IMR-90 (cell line): ENCODE measurements around the gene SYNPO2. TPM values are rescaled to one million over a fixed set of nuclear protein-coding genes. Genes with fewer than 3 reads are reported as not detected.

Source experiments
- ATAC-seq: fragments of 200-7000 bp; cut with Tn5 transposase; 2 replicates; pipeline ENCODE4 v1.9.1; 2020; ENCODE audit warnings: low read depth, mild to moderate bottlenecking, moderate library complexity
- BruUV-seq: library from RNA; stranded (reverse); fragments of 400-500 nt; replicated peaks from 2 replicates; lab custom pipeline; 2021; lab: Mats Ljungman, UMichigan
- CTCF ChIA-PET: fragments of 300-600 bp; formaldehyde crosslinking; extraction: SDS; loops from one replicate; lab custom pipeline; 2021; ENCODE audit warnings: antibody characterized with exemption; lab: Yijun Ruan, JAX
- POLR2A ChIA-PET: fragments of 300-600 bp; sonication (Branson Sonifier 250); formaldehyde crosslinking; loops from one replicate; lab custom pipeline; 2022; ENCODE audit warnings: antibody characterized with exemption; ENCODE audit not compliant: unreplicated experiment; lab: Charles Lee
- DNase-seq: peaks from one replicate; pipeline ENCODE4 v3.0.0; 2013
- H2AFZ ChIP-seq: replicated peaks from 2 replicates; pipeline ENCODE3; 2013; ENCODE audit warnings: low read length, mild to moderate bottlenecking; ENCODE audit not compliant: poor library complexity
- H2AK5ac ChIP-seq: 2 replicates; pipeline ENCODE4 v1.6.1; 2013; ENCODE audit warnings: low read depth, low read length, inconsistent platforms
- H2AK9ac ChIP-seq: replicated peaks from 2 replicates; pipeline ENCODE3; 2013; ENCODE audit warnings: mild to moderate bottlenecking, low read depth, low read length, moderate library complexity; ENCODE audit not compliant: poor library complexity
- H2BK120ac ChIP-seq: 2 replicates; pipeline ENCODE4 v1.6.1; 2013; ENCODE audit warnings: low read depth, low read length, inconsistent platforms
- H2BK15ac ChIP-seq: 3 replicates; pipeline ENCODE4 v1.6.1; 2013; ENCODE audit warnings: low read depth, low read length, inconsistent platforms
- H2BK20ac ChIP-seq: 2 replicates; pipeline ENCODE4 v1.6.1; 2013; ENCODE audit warnings: low read depth, mild to moderate bottlenecking, inconsistent platforms, low read length, moderate library complexity
- H2BK5ac ChIP-seq: 2 replicates; pipeline ENCODE4 v1.6.1; 2013; ENCODE audit warnings: mild to moderate bottlenecking, low read depth, low read length, inconsistent platforms; ENCODE audit not compliant: poor library complexity, severe bottlenecking
- H3K14ac ChIP-seq: replicated peaks from 2 replicates; pipeline ENCODE4 v1.6.1; 2013; ENCODE audit warnings: low read depth, low read length, inconsistent platforms
- H3K18ac ChIP-seq: 2 replicates; pipeline ENCODE4 v1.6.1; 2013; ENCODE audit warnings: low read depth, low read length, control low read depth
- H3K23ac ChIP-seq: 2 replicates; pipeline ENCODE4 v1.6.1; 2013; ENCODE audit warnings: low read depth, low read length, inconsistent platforms
- H3K27ac ChIP-seq: 2 replicates; pipeline ENCODE4 v1.5.1; 2013; ENCODE audit warnings: mild to moderate bottlenecking, control low read depth, low read length; ENCODE audit not compliant: insufficient read depth
- H3K27me3 ChIP-seq: 2 replicates; pipeline ENCODE4 v1.6.1; 2013; ENCODE audit warnings: low read length; ENCODE audit not compliant: control insufficient read depth, insufficient read depth
- H3K36me3 ChIP-seq: 2 replicates; pipeline ENCODE4 v1.6.1; 2013; ENCODE audit warnings: low read length, mixed read lengths; ENCODE audit not compliant: control insufficient read depth, insufficient read depth
- H3K4ac ChIP-seq: 2 replicates; pipeline ENCODE4 v1.6.1; 2013; ENCODE audit warnings: low read depth, low read length, inconsistent platforms
- H3K4me1 ChIP-seq: 2 replicates; pipeline ENCODE4 v1.6.1; 2013; ENCODE audit warnings: low read length, mixed read lengths; ENCODE audit not compliant: control insufficient read depth, insufficient read depth
- H3K4me2 ChIP-seq: 2 replicates; pipeline ENCODE4 v1.6.1; 2013; ENCODE audit warnings: low read depth, mild to moderate bottlenecking, control low read depth, low read length, moderate library complexity
- H3K4me3 ChIP-seq: 2 replicates; pipeline ENCODE4 v1.5.1; 2013; ENCODE audit warnings: low read depth, mild to moderate bottlenecking, control low read depth, low read length, moderate library complexity; ENCODE audit not compliant: insufficient read depth
- H3K56ac ChIP-seq: 2 replicates; pipeline ENCODE4 v1.6.1; 2013; ENCODE audit warnings: low read length, inconsistent platforms; ENCODE audit not compliant: insufficient read depth; ENCODE audit errors: extremely low read depth
- H3K79me1 ChIP-seq, 2 experiments: 2 replicates each; pipeline ENCODE4 v1.6.1; 2013; ENCODE audit warnings: low read length in 2 of 2, inconsistent platforms in 1 of 2, low read depth in 1 of 2
- H3K9ac ChIP-seq: 2 replicates; pipeline ENCODE4 v1.6.1; 2013; ENCODE audit warnings: low read depth, low read length, control low read depth
- H3K9me1 ChIP-seq: 2 replicates; pipeline ENCODE4 v1.6.1; 2013; ENCODE audit warnings: low read length, inconsistent platforms; ENCODE audit not compliant: insufficient read depth
- H3K9me3 ChIP-seq: 2 replicates; pipeline ENCODE4 v1.6.1; 2013; ENCODE audit warnings: low read length; ENCODE audit not compliant: control insufficient read depth, insufficient read depth
- H4K20me1 ChIP-seq: 2 replicates; pipeline ENCODE4 v1.6.1; 2013; ENCODE audit warnings: low read length, inconsistent platforms; ENCODE audit not compliant: insufficient read depth
- H4K5ac ChIP-seq: 2 replicates; pipeline ENCODE4 v1.6.1; 2013; ENCODE audit warnings: mild to moderate bottlenecking, low read depth, low read length, control low read depth
- H4K8ac ChIP-seq, 2 experiments: 2 replicates each; pipeline ENCODE4 v1.6.1; 2013; ENCODE audit warnings: low read depth in 2 of 2, low read length in 2 of 2, control low read depth in 1 of 2, inconsistent platforms in 1 of 2
- H4K91ac ChIP-seq: 2 replicates; pipeline ENCODE4 v1.6.1; 2013; ENCODE audit warnings: low read depth, low read length, inconsistent platforms; ENCODE audit not compliant: insufficient read depth
- BHLHE40 ChIP-seq: fragments of 150-350 bp; IDR thresholded peaks from 2 replicates; pipeline ENCODE4 v1.6.1; 2016; ENCODE audit warnings: mild to moderate bottlenecking, low read depth, low read length
- CEBPB ChIP-seq: IDR thresholded peaks from 2 replicates; pipeline ENCODE4 v1.6.1; 2012; ENCODE audit warnings: low read depth, low read length, improper control_type of control experiment
- CHD1 ChIP-seq: IDR thresholded peaks from 2 replicates; pipeline ENCODE4 v1.6.1; 2012; ENCODE audit warnings: low read depth, low read length, improper control_type of control experiment
- CTCF ChIP-seq: conservative IDR thresholded peaks from 2 replicates; pipeline ENCODE4 v1.5.1; 2012; ENCODE audit warnings: mild to moderate bottlenecking, low read depth, low read length, improper control_type of control experiment
- ELK1 ChIP-seq: fragments of 150-350 bp; IDR thresholded peaks from 2 replicates; pipeline ENCODE4 v1.6.1; 2016; ENCODE audit warnings: low read depth, mild to moderate bottlenecking, low read length, moderate library complexity, borderline replicate concordance
- MAFK ChIP-seq: IDR thresholded peaks from 2 replicates; pipeline ENCODE4 v1.6.1; 2012; ENCODE audit warnings: low read depth, low read length, improper control_type of control experiment
- MAZ ChIP-seq: IDR thresholded peaks from 2 replicates; pipeline ENCODE4 v1.6.1; 2012; ENCODE audit warnings: low read depth, mild to moderate bottlenecking, low read length, improper control_type of control experiment, moderate library complexity, borderline replicate concordance
- NFE2L2 ChIP-seq: fragments of 150-350 bp; IDR thresholded peaks from 2 replicates; pipeline ENCODE4 v1.6.1; 2016; ENCODE audit warnings: low read depth, mild to moderate bottlenecking, low read length
- POLR2A ChIP-seq: IDR thresholded peaks from 2 replicates; pipeline ENCODE4 v1.6.1; 2012; ENCODE audit warnings: mild to moderate bottlenecking, low read depth, low read length
- RAD21 ChIP-seq: IDR thresholded peaks from 2 replicates; pipeline ENCODE4 v1.6.1; 2012; ENCODE audit warnings: low read length, improper control_type of control experiment
- RCOR1 ChIP-seq: IDR thresholded peaks from 2 replicates; pipeline ENCODE4 v1.6.1; 2012; ENCODE audit warnings: mild to moderate bottlenecking, low read length, improper control_type of control experiment; ENCODE audit not compliant: insufficient replicate concordance
- RFX5 ChIP-seq: IDR thresholded peaks from 2 replicates; pipeline ENCODE4 v1.8.0; 2012; ENCODE audit warnings: low read depth, mild to moderate bottlenecking, low read length, moderate library complexity
- SMC3 ChIP-seq: fragments of 150-350 bp; IDR thresholded peaks from 2 replicates; pipeline ENCODE4 v1.6.1; 2016; ENCODE audit warnings: low read depth, mild to moderate bottlenecking, antibody characterized with exemption, low read length, moderate library complexity
- USF2 ChIP-seq: fragments of 150-350 bp; IDR thresholded peaks from 2 replicates; pipeline ENCODE4 v1.6.1; 2017; ENCODE audit warnings: mild to moderate bottlenecking, antibody characterized with exemption, low read length, low read depth
- WGBS, 2 experiments: methylation state at CpG; one replicate each; pipeline versions ENCODE4 v1.1.5 to v1.1.7; 2013; ENCODE audit warnings: missing lambda C conversion rate in 2 of 2; ENCODE audit not compliant: insufficient read length in 1 of 2; ENCODE audit errors: extremely low coverage in 2 of 2; 5-methylcytosine and 5-hydroxymethylcytosine counted together
- dilution Hi-C: fragments of 300-500 bp; cut with HindIII; formaldehyde crosslinking; loops from one replicate; pipeline ENCODE4 v1.14.3; 2018; ENCODE audit warnings: low sequenced_read_pairs; ENCODE audit not compliant: unreplicated experiment
- in situ Hi-C: fragments of 300-500 bp; cut with MboI; formaldehyde crosslinking; loops from 3 replicates; pipeline ENCODE4 v1.14.3; 2019; ENCODE audit warnings: low sequenced_read_pairs, inconsistent platforms, mixed read lengths
- intact Hi-C: fragments of 100-400 bp; cut with micrococcal nuclease; formaldehyde crosslinking; loops from 2 replicates; pipeline ENCODE4 v1.10.0; 2022
- polyA plus RNA-seq, 3 experiments: library from polyadenylated mRNA; depleted of rRNA; stranded (reverse); fragments of >200 nt; gene quantifications; 2 replicates each; pipeline ENCODE4 v1.2.3, GENCODE V29; 2012; ENCODE audit warnings: low replicate concordance in 1 of 3
- total RNA-seq: library from RNA; depleted of rRNA; stranded (reverse); fragments of >200 nt; gene quantifications from 2 replicates; pipeline ENCODE4 v1.2.3, GENCODE V29; 2012

SYNPO2 gene
- total and polyA plus RNA-seq, 2 of the 4 experiments (the other 2 are of a cell fraction): 0.99 to 1.8 TPM

- H2AFZ ChIP-seq: no peak overlapping the region
- POLR2A ChIA-PET: interaction anchor here (0.6 to 1.9 kb wide), 4 partner anchors 28 to 312 kb away, joined by 5 to 13 read pairs (median 6); no protein-coding TSS in a partner anchor
- BruUV-seq: no TSS peak
- TF ChIP-seq CTCF (no peak), ELK1 (no peak), BHLHE40 (no peak), MAZ (no peak), CHD1 (no peak), RAD21 (no peak), NFE2L2 (no peak), RCOR1 (no peak), SMC3 (no peak), USF2 (no peak), CEBPB (no peak), RFX5 (no peak), POLR2A (no peak), MAFK (no peak)
Measured at GRCh38 chr4:118987959-118988634, 99.4 kb downstream of the SYNPO2 start.

More at GRCh38 chr4:118987959-118988634, 99.4 kb downstream of the SYNPO2 start:
- Histone ChIP-seq H3K14ac (peak overlapping the region; percentile 75), H3K79me1 (no peaks in the 10 kb centered on the region), H2BK5ac (peak overlapping the region; percentile 94), H3K4me1 (peaks cover 23% of the 10 kb centered on the region), H3K4me2 (no peak overlapping the region), H3K18ac (peak overlapping the region; percentile 99; the same call in 1 of the 2 replicates), H3K4me3 (no peak overlapping the region), H3K23ac (peak overlapping the region; percentile 63; the same call in 1 of the 2 replicates), H3K9me3 (no peaks in the 10 kb centered on the region), H4K91ac (peak overlapping the region; percentile 95), H2AK5ac (peak overlapping the region; percentile 44; the same call in 1 of the 2 replicates), H3K56ac (peak overlapping the region; percentile 58; the same call in 1 of the 2 replicates), H4K5ac (peak overlapping the region; percentile 98; the same call in 1 of the 2 replicates), H3K9me1 (0 out of 2 replicates have a peak, but pooled peaks cover 3% of the 10 kb centered on the region), H2BK120ac (peak overlapping the region; percentile 97), H2AK9ac (no peak overlapping the region), H3K36me3 (no peaks in the 10 kb centered on the region), H2BK20ac (peak overlapping the region; percentile 90), H3K4ac (peak overlapping the region; percentile 95; the same call in 1 of the 2 replicates), H3K27ac (peak overlapping the region; percentile 99; the same call in 1 of the 2 replicates), H4K20me1 (no peaks in the 10 kb centered on the region), H4K8ac (peak overlapping the region; percentile 91 to 97), H2BK15ac (peak overlapping the region; percentile 84; the same call in 2 of the 3 replicates), H3K27me3 (no peaks in the 10 kb centered on the region), H3K9ac (peak overlapping the region; percentile 19; the same call in 1 of the 2 replicates)
- WGBS, 2 experiments: no CpG with 5 or more reads among the region's 1 CpG
- intact Hi-C loops (loop anchor here (2.0 kb wide), 1 partner anchor 39 kb away; no protein-coding TSS in a partner anchor), in situ Hi-C loops (loop anchor here (5.0 to 10.0 kb wide), 4 partner anchors 39 to 507 kb away; partner anchors contain the start of gene USP53), dilution Hi-C loops (no loop called here)
- ATAC-seq (no peak), DNase-seq (no peak)
- CTCF ChIA-PET: interaction anchor here (1.0 kb wide), 1 partner anchor 52 kb away, joined by 5 read pairs; no protein-coding TSS in a partner anchor
